ENCODE measurements around the gene COL23A1.

DNA sequence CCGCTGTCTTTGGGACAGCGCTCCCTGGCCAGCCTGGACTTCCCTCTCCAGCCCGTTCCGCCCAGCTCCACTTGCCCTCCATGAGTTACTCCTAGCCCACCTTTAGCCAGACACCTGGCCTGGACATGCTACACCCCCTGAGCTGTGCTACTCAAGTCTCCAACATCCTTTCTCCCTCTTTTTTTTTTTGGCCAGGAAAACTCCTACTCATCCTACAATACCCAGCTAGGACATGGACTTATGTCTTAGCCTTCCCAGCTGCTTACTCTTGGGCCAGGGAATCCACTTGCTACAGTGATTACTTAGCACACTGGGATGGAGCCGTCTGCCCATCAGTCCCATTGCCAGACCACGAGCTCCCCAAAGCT, 264.9 kb downstream of the COL23A1 start:
- TF ChIP-seq KAT7 (CRISPR knock-in tag; IDR thresholded peaks at IDR 0.05; ENCODE audit: borderline replicate concordance) (no peak), OVOL2 (CRISPR knock-in tag; IDR thresholded peaks at IDR 0.05; ENCODE audit: borderline replicate concordance) (no peak), SP1 (CRISPR knock-in tag; conservative IDR thresholded peaks at IDR 0.05) (no peak), JUN (CRISPR knock-in tag; IDR thresholded peaks at IDR 0.05) (no peak), ZNF121 (CRISPR knock-in tag; IDR thresholded peaks at IDR 0.05) (no peak), ZNF232 (CRISPR knock-in tag; IDR thresholded peaks at IDR 0.05) (no peak)
- TF ChIP-seq, protein P1, sequence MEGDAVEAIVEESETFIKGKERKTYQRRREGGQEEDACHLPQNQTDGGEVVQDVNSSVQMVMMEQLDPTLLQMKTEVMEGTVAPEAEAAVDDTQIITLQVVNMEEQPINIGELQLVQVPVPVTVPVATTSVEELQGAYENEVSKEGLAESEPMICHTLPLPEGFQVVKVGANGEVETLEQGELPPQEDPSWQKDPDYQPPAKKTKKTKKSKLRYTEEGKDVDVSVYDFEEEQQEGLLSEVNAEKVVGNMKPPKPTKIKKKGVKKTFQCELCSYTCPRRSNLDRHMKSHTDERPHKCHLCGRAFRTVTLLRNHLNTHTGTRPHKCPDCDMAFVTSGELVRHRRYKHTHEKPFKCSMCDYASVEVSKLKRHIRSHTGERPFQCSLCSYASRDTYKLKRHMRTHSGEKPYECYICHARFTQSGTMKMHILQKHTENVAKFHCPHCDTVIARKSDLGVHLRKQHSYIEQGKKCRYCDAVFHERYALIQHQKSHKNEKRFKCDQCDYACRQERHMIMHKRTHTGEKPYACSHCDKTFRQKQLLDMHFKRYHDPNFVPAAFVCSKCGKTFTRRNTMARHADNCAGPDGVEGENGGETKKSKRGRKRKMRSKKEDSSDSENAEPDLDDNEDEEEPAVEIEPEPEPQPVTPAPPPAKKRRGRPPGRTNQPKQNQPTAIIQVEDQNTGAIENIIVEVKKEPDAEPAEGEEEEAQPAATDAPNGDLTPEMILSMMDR (IDR thresholded peaks at IDR 0.05) = no peak
- TF ChIP-seq, protein P2, sequence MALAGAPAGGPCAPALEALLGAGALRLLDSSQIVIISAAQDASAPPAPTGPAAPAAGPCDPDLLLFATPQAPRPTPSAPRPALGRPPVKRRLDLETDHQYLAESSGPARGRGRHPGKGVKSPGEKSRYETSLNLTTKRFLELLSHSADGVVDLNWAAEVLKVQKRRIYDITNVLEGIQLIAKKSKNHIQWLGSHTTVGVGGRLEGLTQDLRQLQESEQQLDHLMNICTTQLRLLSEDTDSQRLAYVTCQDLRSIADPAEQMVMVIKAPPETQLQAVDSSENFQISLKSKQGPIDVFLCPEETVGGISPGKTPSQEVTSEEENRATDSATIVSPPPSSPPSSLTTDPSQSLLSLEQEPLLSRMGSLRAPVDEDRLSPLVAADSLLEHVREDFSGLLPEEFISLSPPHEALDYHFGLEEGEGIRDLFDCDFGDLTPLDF (CRISPR knock-in tag; IDR thresholded peaks at IDR 0.05) = no peak
- TF ChIP-seq, protein P3, sequence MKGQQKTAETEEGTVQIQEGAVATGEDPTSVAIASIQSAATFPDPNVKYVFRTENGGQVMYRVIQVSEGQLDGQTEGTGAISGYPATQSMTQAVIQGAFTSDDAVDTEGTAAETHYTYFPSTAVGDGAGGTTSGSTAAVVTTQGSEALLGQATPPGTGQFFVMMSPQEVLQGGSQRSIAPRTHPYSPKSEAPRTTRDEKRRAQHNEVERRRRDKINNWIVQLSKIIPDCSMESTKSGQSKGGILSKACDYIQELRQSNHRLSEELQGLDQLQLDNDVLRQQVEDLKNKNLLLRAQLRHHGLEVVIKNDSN (CRISPR knock-in tag; IDR thresholded peaks at IDR 0.05) = no peak
- TF ChIP-seq, protein P4, sequence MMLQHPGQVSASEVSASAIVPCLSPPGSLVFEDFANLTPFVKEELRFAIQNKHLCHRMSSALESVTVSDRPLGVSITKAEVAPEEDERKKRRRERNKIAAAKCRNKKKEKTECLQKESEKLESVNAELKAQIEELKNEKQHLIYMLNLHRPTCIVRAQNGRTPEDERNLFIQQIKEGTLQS (CRISPR knock-in tag; conservative IDR thresholded peaks at IDR 0.05) = no peak
- TF ChIP-seq, protein P5, sequence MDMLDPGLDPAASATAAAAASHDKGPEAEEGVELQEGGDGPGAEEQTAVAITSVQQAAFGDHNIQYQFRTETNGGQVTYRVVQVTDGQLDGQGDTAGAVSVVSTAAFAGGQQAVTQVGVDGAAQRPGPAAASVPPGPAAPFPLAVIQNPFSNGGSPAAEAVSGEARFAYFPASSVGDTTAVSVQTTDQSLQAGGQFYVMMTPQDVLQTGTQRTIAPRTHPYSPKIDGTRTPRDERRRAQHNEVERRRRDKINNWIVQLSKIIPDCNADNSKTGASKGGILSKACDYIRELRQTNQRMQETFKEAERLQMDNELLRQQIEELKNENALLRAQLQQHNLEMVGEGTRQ (CRISPR knock-in tag; IDR thresholded peaks at IDR 0.05) = no peak
